PC-3 (cell line): ENCODE data around the gene NBEAL1. TPM values are rescaled to one million over a fixed set of nuclear protein-coding genes. Genes with fewer than 3 reads are reported as not detected.
"Not testable (repeated sequence)": the region's sequence is repeated elsewhere in the genome, so short reads cannot be mapped to it uniquely, and the experiment has no call there.

ENCODE experiments used
- ATAC-seq: fragments of 200-7000 bp; cut with Tn5 transposase; 2 replicates; pipeline ENCODE4 v1.9.1; 2020; ENCODE audit warnings: mild to moderate bottlenecking, moderate library complexity
- BruUV-seq: library from RNA; stranded (reverse); fragments of 400-500 nt; replicated peaks from 2 replicates; lab custom pipeline; 2021; lab: Mats Ljungman, UMichigan
- CTCF ChIA-PET: fragments of 300-600 bp; sonication (Branson Sonifier 250); formaldehyde crosslinking; loops from one replicate; lab custom pipeline; 2022; ENCODE audit warnings: antibody characterized with exemption; lab: Charles Lee
- POLR2A ChIA-PET: fragments of 300-600 bp; sonication (Branson Sonifier 250); formaldehyde crosslinking; loops from one replicate; lab custom pipeline; 2022; ENCODE audit warnings: antibody characterized with exemption; ENCODE audit not compliant: unreplicated experiment; lab: Charles Lee
- DNase-seq: peaks from one replicate; pipeline ENCODE4 v3.0.0-alpha.2; 2015
- H2AFZ ChIP-seq: fragments of 300-600 bp; sonication (generic); 2 replicates; pipeline ENCODE4 v1.6.0; 2016; ENCODE audit warnings: antibody characterized with exemption, low read length
- H3F3A ChIP-seq: fragments of 300-600 bp; sonication (generic); one replicate; pipeline ENCODE4 v1.6.0; 2017; ENCODE audit warnings: antibody characterized with exemption, low read length, control low read depth, mild to moderate bottlenecking; ENCODE audit not compliant: unreplicated experiment
- H3K27ac ChIP-seq: fragments of 300-600 bp; sonication (generic); 2 replicates; pipeline ENCODE4 v1.5.1; 2016; ENCODE audit warnings: mild to moderate bottlenecking, low read length
- H3K27me3 ChIP-seq: fragments of 300-600 bp; sonication (generic); 2 replicates; pipeline ENCODE4 v1.6.1; 2016; ENCODE audit warnings: low read length, mixed read lengths
- H3K36me3 ChIP-seq: fragments of 300-600 bp; sonication (generic); 2 replicates; pipeline ENCODE4 v1.6.1; 2016; ENCODE audit warnings: low read depth, mixed run types, low read length, mixed read lengths
- H3K4me1 ChIP-seq: fragments of 300-600 bp; sonication (generic); 2 replicates; pipeline ENCODE4 v1.5.1; 2016; ENCODE audit warnings: low read length; ENCODE audit not compliant: insufficient read depth
- H3K4me2 ChIP-seq: fragments of 300-600 bp; sonication (generic); 2 replicates; pipeline ENCODE4 v1.6.0; 2016; ENCODE audit warnings: low read length
- H3K4me3 ChIP-seq: fragments of 300-600 bp; sonication (generic); 2 replicates; pipeline ENCODE4 v1.5.1; 2016; ENCODE audit warnings: mild to moderate bottlenecking, low read length, mixed read lengths
- H3K79me2 ChIP-seq: fragments of 300-600 bp; sonication (generic); 2 replicates; pipeline ENCODE4 v1.6.1; 2017; ENCODE audit warnings: low read length, mixed read lengths
- H3K9ac ChIP-seq: fragments of 300-600 bp; sonication (generic); 2 replicates; pipeline ENCODE4 v1.6.0; 2016; ENCODE audit warnings: mild to moderate bottlenecking, low read length
- H3K9me2 ChIP-seq: fragments of 300-600 bp; sonication (generic); replicated peaks from 2 replicates; pipeline ENCODE4 v1.6.1; 2016; ENCODE audit warnings: mixed run types, low read length, mixed read lengths
- H3K9me3 ChIP-seq: fragments of 300-600 bp; sonication (generic); 2 replicates; pipeline ENCODE4 v1.6.1; 2016; ENCODE audit warnings: low read length, mixed read lengths
- H4K20me1 ChIP-seq: fragments of 300-600 bp; sonication (generic); 2 replicates; pipeline ENCODE4 v1.6.1; 2016; ENCODE audit warnings: low read length, mixed read lengths
- EZH2 ChIP-seq: fragments of 300-600 bp; sonication (generic); IDR thresholded peaks from one replicate; pipeline ENCODE4 v1.6.1; 2017; ENCODE audit warnings: antibody characterized with exemption, mild to moderate bottlenecking, low read length; ENCODE audit not compliant: unreplicated experiment
- EZH2phosphoT487 ChIP-seq: fragments of 300-600 bp; sonication (generic); IDR thresholded peaks from 2 replicates; pipeline ENCODE4 v1.6.1; 2018; ENCODE audit warnings: mild to moderate bottlenecking, antibody characterized with exemption, low read length, borderline replicate concordance
- intact Hi-C: fragments of 100-400 bp; cut with micrococcal nuclease; formaldehyde crosslinking; loops from 2 replicates; pipeline ENCODE4 v1.9.0; 2023
- total RNA-seq: library from RNA; depleted of rRNA; stranded (reverse); fragments of >200 nt; gene quantifications from 2 replicates; pipeline ENCODE4 v1.2.3, GENCODE V29; 2014
- TF ChIP-seq, protein P1 (sequence below): fragments of 300-600 bp; sonication (generic); conservative IDR thresholded peaks from 2 replicates; pipeline ENCODE4 v1.5.1; 2017; ENCODE audit warnings: antibody characterized with exemption, low read depth, mild to moderate bottlenecking, low read length

NBEAL1 gene
- total RNA-seq, 1 experiment from 2014 or later: 9.9 TPM

DNA sequence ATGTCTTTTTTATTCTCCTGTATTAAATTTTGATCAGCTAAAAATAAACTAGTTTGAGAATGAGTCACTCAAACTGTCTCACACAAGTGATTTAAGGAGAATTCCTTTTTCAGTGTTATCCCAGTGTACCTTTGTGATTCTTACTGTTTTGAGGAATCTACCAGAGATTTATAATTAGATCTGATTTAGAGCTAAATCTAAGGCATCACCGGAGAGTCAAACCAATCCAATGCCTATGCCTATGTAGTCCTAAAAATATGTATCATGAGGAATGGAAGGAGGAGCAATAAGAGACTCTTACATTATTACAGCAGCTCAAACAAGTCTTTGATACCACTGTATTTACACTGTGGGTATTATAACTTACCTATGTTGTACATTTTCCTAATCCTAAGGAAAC is 160.7 kb downstream of the NBEAL1 start:
- ChIA-PET POLR2A (interaction anchor here (0.6 kb wide), 1 partner anchor 595 kb away, joined by 4 read pairs; no protein-coding TSS in a partner anchor), CTCF (no interaction called here)
- H3K36me3 ChIP-seq: no peaks in the 10 kb centered on the region
- H3K27ac ChIP-seq: no peak overlapping the region
- H3F3A ChIP-seq: no peaks in the 10 kb centered on the region
- H3K9me3 ChIP-seq: no peaks in the 10 kb centered on the region
- no peaks in the 10 kb centered on the region for H3K79me2 ChIP-seq
- H3K27me3 ChIP-seq: no peaks in the 10 kb centered on the region
- no peak overlapping the region for H3K4me3 ChIP-seq
- TF ChIP-seq EZH2: no peak
- TF ChIP-seq EZH2phosphoT487: no peak
- TF ChIP-seq, protein P1, sequence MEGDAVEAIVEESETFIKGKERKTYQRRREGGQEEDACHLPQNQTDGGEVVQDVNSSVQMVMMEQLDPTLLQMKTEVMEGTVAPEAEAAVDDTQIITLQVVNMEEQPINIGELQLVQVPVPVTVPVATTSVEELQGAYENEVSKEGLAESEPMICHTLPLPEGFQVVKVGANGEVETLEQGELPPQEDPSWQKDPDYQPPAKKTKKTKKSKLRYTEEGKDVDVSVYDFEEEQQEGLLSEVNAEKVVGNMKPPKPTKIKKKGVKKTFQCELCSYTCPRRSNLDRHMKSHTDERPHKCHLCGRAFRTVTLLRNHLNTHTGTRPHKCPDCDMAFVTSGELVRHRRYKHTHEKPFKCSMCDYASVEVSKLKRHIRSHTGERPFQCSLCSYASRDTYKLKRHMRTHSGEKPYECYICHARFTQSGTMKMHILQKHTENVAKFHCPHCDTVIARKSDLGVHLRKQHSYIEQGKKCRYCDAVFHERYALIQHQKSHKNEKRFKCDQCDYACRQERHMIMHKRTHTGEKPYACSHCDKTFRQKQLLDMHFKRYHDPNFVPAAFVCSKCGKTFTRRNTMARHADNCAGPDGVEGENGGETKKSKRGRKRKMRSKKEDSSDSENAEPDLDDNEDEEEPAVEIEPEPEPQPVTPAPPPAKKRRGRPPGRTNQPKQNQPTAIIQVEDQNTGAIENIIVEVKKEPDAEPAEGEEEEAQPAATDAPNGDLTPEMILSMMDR: no peak
- no peak overlapping the region for H3K9ac ChIP-seq
- H4K20me1 ChIP-seq: no peaks in the 10 kb centered on the region
- peak; percentile 40; the same call in 1 of the 2 replicates for ATAC-seq
- BruUV-seq: no TSS peak
- intact Hi-C loops: no loop called here
- no peak overlapping the region for H3K4me2 ChIP-seq
- no peaks in the 10 kb centered on the region for H3K4me1 ChIP-seq
- DNase-seq: no peak
- no peak overlapping the region for H2AFZ ChIP-seq
- no peaks in the 10 kb centered on the region for H3K9me2 ChIP-seq

DNA sequence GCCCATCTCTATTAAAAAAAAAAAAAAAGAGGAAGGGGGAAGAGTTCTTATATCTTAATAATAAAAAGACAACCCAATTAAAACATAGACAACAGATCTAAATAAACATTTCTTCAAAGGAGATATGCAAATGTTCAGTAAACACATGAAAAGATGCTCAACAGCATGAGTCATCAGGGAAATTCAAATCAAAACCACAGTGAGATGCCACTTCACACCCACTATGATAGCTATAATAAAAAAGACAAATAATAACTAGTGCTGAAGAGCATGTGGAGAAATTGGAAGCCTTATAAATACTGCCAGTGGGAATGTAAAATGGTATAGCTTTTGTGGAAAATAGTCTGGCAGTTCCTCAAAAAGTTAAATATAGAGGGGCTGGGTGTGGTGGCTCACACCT is 162.7 kb downstream of the NBEAL1 start:
- Histone ChIP-seq H3K4me3 (no peak overlapping the region), H3K36me3 (no peaks in the 10 kb centered on the region), H3K27ac (no peak overlapping the region), H4K20me1 (no peaks in the 10 kb centered on the region), H3K9ac (no peak overlapping the region), H3K4me1 (no peaks in the 10 kb centered on the region), H3K9me3 (no peaks in the 10 kb centered on the region), H3F3A (no peaks in the 10 kb centered on the region), H3K4me2 (no peak overlapping the region), H3K79me2 (no peaks in the 10 kb centered on the region), H3K27me3 (no peaks in the 10 kb centered on the region), H3K9me2 (no peaks in the 10 kb centered on the region), H2AFZ (no peak overlapping the region)
- DNase-seq (no peak), ATAC-seq (peak; percentile 46; the same call in 1 of the 2 replicates)
- TF ChIP-seq, protein P1: no peak
- TF ChIP-seq EZH2phosphoT487: no peak
- no peak for TF ChIP-seq EZH2
- CTCF ChIA-PET: no interaction called here
- BruUV-seq: no TSS peak
- intact Hi-C loops: no loop called here
- POLR2A ChIA-PET: no interaction called here

DNA sequence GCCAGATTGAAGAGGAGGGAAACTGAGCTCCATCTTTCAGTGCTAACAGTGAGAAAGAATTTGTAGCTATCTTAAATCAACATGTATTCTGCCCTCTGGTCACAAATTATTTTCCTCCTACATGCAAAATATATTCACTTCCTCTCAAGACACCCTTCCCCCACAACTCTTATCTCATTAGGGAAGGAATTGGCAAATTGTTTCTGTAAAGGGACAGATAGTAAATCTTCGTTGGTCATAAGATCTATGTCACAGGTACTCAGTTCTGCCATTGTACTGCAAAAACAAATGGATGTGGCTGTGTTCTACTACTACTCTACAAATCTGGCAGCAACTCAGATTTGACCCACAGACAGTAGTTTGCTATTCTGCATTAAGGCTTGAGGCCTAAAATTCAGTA is 171.2 kb downstream of the NBEAL1 start:
- POLR2A ChIA-PET: no interaction called here
- intact Hi-C loops: no loop called here

DNA sequence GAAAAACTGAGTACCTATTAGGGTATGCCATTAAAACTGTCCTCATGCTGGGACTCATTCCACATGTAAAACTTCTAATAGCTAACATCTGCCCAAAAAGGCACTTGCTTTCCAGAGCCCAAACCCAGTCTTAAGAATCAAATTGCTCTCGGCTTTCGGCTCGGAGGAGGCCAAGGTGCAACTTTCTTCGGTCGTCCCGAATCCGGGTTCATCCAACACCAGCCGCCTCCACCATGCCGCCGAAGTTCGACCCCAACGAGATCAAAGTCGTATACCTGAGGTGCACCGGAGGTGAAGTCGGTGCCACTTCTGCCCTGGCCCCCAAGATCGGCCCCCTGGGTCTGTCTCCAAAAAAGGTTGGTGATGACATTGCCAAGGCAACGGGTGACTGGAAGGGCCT is 175.9 kb downstream of the NBEAL1 start:
- ATAC-seq, POLR2A ChIA-PET, BruUV-seq, H3K9ac ChIP-seq, H2AFZ ChIP-seq, H3K4me3 ChIP-seq, intact Hi-C loops, H4K20me1 ChIP-seq, H3K79me2 ChIP-seq, H3K4me1 ChIP-seq, H3F3A ChIP-seq, DNase-seq, H3K4me2 ChIP-seq, CTCF ChIA-PET, H3K9me3 ChIP-seq, H3K36me3 ChIP-seq, H3K27me3 ChIP-seq, H3K27ac ChIP-seq, H3K9me2 ChIP-seq: not testable (repeated sequence)

More for the DNA sequence above, 171.2 kb downstream of the NBEAL1 start:
- H2AFZ ChIP-seq: no peak overlapping the region
- ATAC-seq (no peak), DNase-seq (no peak)
- H3K36me3 ChIP-seq: peaks cover 9% of the 10 kb centered on the region; the same call in 1 of the 2 replicates
- TF ChIP-seq, protein P1: no peak
- H4K20me1 ChIP-seq: no peaks in the 10 kb centered on the region
- no peak overlapping the region for H3K27ac ChIP-seq
- H3F3A ChIP-seq: no peaks in the 10 kb centered on the region
- no peaks in the 10 kb centered on the region for H3K27me3 ChIP-seq
- H3K4me1 ChIP-seq: no peaks in the 10 kb centered on the region
- no peak overlapping the region for H3K9ac ChIP-seq
- CTCF ChIA-PET: no interaction called here
- H3K4me3 ChIP-seq: no peak overlapping the region
- H3K4me2 ChIP-seq: no peak overlapping the region
- H3K9me3 ChIP-seq: no peaks in the 10 kb centered on the region
- no peaks in the 10 kb centered on the region for H3K79me2 ChIP-seq
- H3K9me2 ChIP-seq: no peaks in the 10 kb centered on the region
- BruUV-seq: no TSS peak

DNA sequence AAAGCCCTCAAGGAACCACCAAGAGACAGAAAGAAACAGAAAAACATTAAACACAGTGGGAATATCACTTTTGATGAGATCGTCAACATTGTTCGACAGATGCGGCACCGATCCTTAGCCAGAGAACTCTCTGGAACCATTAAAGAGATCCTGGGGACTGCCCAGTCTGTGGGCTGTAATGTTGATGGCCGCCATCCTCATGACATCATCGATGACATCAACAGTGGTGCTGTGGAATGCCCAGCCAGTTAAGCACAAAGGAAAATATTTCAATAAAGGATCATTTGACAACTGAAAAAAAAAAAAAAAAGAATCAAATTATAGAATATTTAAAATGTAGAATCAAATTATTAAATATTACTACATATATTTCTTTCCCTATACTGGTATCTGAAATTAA is 176.4 kb downstream of the NBEAL1 start:
- CTCF ChIA-PET, BruUV-seq: not testable (repeated sequence)

More for the DNA sequence above, 176.4 kb downstream of the NBEAL1 start:
- H3K27me3 ChIP-seq, DNase-seq, H3K27ac ChIP-seq, H3K9me2 ChIP-seq, H3F3A ChIP-seq, POLR2A ChIA-PET, ATAC-seq, H3K4me2 ChIP-seq, intact Hi-C loops, H3K79me2 ChIP-seq, H3K4me3 ChIP-seq, H3K9me3 ChIP-seq, H2AFZ ChIP-seq, H3K9ac ChIP-seq, H3K4me1 ChIP-seq, H3K36me3 ChIP-seq, H4K20me1 ChIP-seq: not testable (repeated sequence)
